NCI-H345 treated with DMSO at 0.1 percent for 48 hours (cell line): ENCODE data around the gene RAB12.
"Not testable (repeated sequence)": the region's sequence is repeated elsewhere in the genome, so short reads cannot be mapped to it uniquely, and the experiment has no call there.

Experiments
- DNase-seq: peaks from one replicate; lab custom pipeline; 2025; ENCODE audit not compliant: unreplicated experiment; lab: John Stamatoyannopoulos, UW

The RAB12 gene

GRCh38 chr18:8611916-8612576 lies 2.8 kb downstream of the RAB12 start:
- DNase-seq: no peak

- DNase-seq: no peak
Measured at GRCh38 chr18:8614875-8615274, 5.6 kb downstream of the RAB12 start.

GRCh38 chr18:8615397-8616027 lies 6.3 kb downstream of the RAB12 start:
- DNase-seq: peak; percentile 75

- DNase-seq: peak; percentile 73
Measured at GRCh38 chr18:8616028-8616401, 6.8 kb downstream of the RAB12 start.

GRCh38 chr18:8617907-8618306 lies 8.7 kb downstream of the RAB12 start:
- DNase-seq: no peak

GRCh38 chr18:8619041-8619440 lies 9.8 kb downstream of the RAB12 start:
- no peak for DNase-seq

DNA sequence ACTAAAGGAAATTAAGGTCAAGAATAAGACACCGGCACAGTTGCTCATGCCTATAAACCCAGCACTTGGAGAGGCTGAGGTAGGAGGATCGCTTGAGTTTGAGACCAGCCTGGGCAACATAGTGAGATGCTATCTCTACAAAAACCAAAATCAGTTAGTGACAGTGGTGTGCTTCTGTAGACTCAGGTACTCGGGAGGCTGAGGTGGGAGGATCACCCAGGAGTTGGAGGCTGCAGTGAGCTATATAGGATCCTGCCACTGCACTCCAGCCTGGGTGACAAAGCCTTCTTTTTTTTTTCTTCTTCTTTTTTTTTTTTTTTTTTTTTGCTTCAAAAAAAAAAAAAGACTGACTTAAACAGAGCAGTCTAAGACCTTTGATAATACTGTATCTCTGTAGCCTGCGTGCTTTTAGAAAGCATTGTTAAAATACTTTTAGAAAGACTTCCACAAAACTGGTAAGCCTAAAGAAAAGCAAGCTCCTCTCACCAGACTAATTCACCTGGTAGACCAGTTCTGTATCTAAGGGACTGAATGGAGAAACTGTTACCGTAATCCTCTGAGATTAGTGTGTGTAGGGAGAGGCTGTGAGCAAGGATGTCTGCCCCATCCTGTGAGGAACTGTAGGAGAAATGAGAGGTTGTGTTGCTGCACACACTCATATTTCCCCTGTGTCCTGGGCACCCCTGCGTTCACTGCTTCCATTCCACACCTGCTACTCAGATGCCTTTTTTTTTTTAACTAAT lies 10.8 kb downstream of the RAB12 start:
- DNase-seq: no peak

- no peak for DNase-seq
Measured at GRCh38 chr18:8620845-8621244, 11.6 kb downstream of the RAB12 start.

GRCh38 chr18:8622625-8623024 lies 13.4 kb downstream of the RAB12 start:
- not testable (repeated sequence) for DNase-seq

GRCh38 chr18:8623549-8624106 lies 14.4 kb downstream of the RAB12 start:
- DNase-seq: no peak

DNA sequence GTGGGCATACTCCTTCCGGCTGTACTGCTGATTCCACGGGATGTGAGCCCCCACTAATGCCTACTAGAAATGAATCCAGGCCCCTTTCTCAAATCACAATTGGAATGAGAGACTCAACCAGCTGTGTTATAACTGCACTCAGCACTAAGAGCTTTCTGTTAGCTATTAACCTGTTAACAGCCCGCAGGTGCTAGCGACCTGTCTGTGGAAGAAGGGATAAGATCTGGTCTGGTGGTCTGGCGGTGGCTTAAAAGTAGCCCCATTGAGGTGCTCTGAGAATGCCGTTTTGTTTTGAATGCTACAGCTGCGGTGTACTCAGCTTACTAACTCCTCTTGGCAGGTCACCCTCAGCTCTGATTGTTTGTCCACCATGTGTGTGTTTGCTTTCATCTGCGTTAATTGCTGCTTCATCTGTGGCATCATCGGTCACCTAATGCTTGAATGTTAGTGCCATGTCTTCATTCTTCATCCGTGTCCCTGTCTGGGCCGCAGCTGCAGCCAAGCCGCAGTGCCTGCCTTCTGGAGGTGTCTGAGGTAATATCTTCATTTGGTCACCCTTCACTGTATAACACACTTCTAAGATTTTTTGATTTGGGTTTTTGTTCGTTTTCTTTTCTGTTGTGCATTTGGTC lies 16.3 kb downstream of the RAB12 start:
- no peak for DNase-seq

DNA sequence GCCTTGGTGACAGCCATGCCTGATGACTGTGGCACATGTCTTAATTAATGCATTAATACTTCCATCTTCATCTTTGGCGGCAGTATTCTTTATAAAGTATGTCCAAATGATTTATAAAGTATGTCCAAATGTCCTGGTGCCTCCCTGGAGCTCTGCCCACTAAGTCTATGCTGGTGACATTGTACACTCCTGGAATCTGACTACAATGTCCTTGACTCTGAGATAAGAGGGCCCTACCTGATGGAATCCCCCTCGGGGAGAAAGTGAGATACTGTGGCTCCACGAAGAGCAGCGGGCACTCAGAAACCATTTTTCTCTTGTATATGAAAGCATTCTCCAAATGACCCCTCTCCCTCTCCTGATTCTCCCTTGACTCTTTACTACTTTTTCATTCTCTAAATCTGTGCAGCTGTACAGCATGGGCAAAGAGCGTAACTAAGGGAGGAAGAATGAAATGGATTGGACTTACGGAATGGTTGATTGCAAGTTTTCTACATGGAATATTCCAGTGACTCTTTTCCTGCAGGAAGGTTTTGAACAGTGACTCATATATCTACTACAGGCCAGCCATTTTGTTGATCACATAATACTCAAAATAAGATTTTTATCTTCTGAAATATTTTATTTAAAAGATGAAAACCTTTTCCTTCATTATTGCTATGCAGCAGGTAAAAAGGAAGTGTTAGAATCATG lies 17.3 kb downstream of the RAB12 start:
- no peak for DNase-seq

- DNase-seq: no peak
Measured at GRCh38 chr18:8627107-8627472, 17.9 kb downstream of the RAB12 start.

- DNase-seq: no peak
Measured at GRCh38 chr18:8627540-8627939, 18.3 kb downstream of the RAB12 start.

DNA sequence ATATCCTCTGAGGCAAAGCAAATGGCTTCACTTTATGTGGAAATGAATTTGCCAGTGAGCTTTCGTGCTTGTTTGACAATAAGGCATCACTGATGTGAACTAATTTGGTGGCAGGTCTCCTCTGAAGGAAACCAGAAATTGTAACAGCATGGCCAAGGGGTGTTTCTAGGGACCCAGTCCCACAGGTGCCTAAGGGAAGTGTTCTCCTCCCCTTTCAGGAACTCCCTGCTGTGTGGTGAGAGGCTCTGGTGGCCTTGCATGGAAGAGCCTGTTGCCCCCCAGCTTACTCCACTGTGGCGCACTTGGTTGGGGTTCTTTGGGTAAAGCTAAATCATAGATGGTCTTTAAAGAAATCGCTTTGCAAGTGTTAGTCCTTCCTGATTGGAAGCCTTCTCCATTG lies 20.4 kb downstream of the RAB12 start:
- no peak for DNase-seq

GRCh38 chr18:8630546-8630945 lies 21.3 kb downstream of the RAB12 start:
- no peak for DNase-seq

DNA sequence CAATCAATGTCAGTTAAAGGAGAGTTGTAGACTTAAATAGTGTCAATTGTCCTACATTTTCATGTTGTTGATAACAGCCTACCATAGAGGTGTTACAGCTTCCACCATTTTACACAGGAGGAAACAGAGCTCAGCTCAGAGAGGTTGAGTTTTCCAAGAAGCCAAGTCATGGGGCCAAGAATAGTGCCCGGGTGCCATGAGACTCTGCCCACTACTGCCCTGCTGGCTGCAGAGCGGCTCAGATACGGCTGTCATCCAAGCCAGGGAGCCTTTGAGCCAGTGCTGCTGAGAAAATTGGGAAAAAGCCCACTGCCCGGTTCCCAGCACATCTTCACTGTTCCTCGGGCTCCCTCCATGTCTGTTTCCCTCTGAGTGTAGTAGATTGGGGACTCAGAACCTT lies 22.0 kb downstream of the RAB12 start:
- DNase-seq: no peak

DNA sequence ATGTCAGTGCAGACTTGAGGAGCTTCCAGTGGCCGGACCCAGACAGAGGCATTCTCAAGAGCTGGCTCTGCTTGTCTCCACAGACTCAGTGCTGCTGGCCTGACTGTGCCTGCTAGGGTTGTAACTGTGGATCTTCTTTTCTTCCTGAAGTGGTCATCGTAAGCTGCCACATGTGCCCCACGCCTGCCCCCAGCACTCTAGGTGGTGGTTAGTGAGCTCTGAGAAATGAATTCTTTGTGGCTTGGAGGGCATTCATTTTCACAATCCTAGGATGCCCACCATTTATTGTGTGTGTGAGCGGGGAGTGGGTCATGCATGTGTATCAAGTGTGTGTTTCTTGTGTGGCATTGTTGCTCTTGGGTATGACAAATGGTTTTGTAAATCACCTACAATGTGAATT lies 23.1 kb downstream of the RAB12 start:
- no peak for DNase-seq

- no peak for DNase-seq
Measured at GRCh38 chr18:8634508-8634907, 25.3 kb downstream of the RAB12 start.

DNA sequence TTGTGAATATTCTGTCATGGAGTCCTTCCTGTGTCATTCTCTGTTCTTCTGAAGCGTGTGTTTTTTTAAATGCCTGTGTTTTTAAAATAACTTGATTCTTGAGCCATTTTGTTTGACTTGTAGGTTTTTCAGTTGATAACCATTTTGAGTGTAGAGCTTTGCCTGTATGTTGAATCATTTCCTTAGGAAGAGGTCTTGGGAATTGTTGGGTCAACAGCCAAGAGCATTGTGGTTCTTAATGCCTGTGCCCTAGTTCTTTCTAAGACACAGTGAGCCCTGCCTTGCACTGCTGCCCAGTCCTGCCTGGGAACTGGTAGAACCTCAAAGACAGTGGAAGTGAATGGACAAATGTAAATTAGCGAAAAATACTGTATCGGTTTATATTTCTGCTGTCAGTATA lies 25.9 kb downstream of the RAB12 start:
- DNase-seq: no peak

DNA sequence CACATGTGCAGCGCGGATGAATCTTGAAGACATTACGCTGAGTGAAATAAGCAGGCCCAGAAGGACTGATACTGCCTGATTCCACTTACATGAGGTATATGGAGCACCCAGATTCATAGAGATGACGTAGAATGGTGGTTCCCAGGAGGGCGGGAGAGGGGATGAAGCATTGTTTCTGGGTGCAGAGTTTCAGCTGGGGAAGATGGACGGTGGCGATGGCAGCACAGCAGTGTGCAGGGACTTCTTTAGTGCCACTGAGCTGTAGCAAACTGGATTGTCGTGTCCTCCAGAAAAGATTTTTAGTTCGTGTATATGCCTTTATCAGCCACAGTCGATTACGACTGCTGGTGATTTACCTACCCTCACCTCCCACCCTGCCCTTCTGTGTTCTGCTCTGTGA lies 30.5 kb downstream of the RAB12 start:
- no peak for DNase-seq
